Spleen (tissue), 7 donors: ENCODE results near the gene DNAH14.
"Not testable (repeated sequence)": the region's sequence is repeated elsewhere in the genome, so short reads cannot be mapped to it uniquely, and the experiment has no call there.

Experiments
- CTCF ChIP-seq, 11 experiments: fragments of 200-600 bp in 7 of 11; fragments of 450-650 bp in 4 of 11; sonication (generic) in 4 of 11; IDR thresholded peaks in 8 of 11; conservative IDR thresholded peaks in 3 of 11; 1 replicate in 7 of 11; 2 replicates in 4 of 11; pipeline versions ENCODE4 v1.4.0 to v1.8.0; 2016 to 2021; ENCODE audit warnings: antibody characterized with exemption in 11 of 11, inconsistent platforms in 4 of 11, mild to moderate bottlenecking in 1 of 11
- POLR2A ChIP-seq, 3 donors: fragments of 450-650 bp; IDR thresholded peaks; one replicate each; pipeline ENCODE4 v1.5.1; 2017; ENCODE audit warnings: antibody characterized with exemption in 3 of 3, mild to moderate bottlenecking in 1 of 3
- POLR2AphosphoS5 ChIP-seq, 3 donors: sonication (generic); formaldehyde crosslinking; IDR thresholded peaks; one replicate each; pipeline ENCODE4 v1.5.1; 2017; ENCODE audit warnings: antibody characterized with exemption in 3 of 3
- donor health status: DM: no; HTN: no; CAD: no; lungs with moderate emphysema.
- donor health status: DM: no; HTN: no; CAD: no.
- donor health status: DM: no; HTN: no; CAD: no.

DNA sequence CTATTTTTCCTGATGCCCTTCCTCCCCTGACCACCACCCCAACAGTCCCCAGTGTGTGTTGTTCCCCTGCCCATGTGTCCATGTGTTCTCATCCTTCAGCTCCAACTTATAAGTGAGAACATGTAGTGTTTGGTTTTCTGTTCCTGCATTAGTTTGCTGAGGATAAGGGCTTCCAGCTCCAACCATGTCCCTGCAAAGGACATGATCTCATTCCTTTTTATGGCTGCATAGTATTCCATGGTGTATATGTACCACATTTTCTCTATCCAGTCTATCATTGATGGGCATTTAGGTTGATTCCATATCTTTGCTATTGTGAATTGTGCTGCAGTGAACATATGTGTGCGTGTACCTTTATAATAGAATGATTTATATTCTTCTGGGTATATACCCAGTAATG is 303.5 kb downstream of the DNAH14 start:
- TF ChIP-seq CTCF (IDR thresholded peaks at IDR 0.05 in 8 of 11, conservative IDR thresholded peaks at IDR 0.05 in 3 of 11); POLR2A (IDR thresholded peaks at IDR 0.05); POLR2AphosphoS5 (IDR thresholded peaks at IDR 0.05): not testable (repeated sequence)
